PC-9 (cell line): ENCODE data around the gene SHCBP1L. TPM values are rescaled to one million over a fixed set of nuclear protein-coding genes. Genes with fewer than 3 reads are reported as not detected.

Source experiments
- BruUV-seq: library from RNA; stranded (reverse); fragments of 400-500 nt; replicated peaks from 2 replicates; lab custom pipeline; 2021; lab: Mats Ljungman, UMichigan
- CTCF ChIA-PET: fragments of 300-600 bp; sonication (Branson Sonifier 250); formaldehyde crosslinking; loops from one replicate; lab custom pipeline; 2022; ENCODE audit warnings: antibody characterized with exemption; lab: Charles Lee
- POLR2A ChIA-PET: fragments of 300-600 bp; sonication (Branson Sonifier 250); formaldehyde crosslinking; loops from one replicate; lab custom pipeline; 2022; ENCODE audit warnings: antibody characterized with exemption; ENCODE audit not compliant: unreplicated experiment; lab: Charles Lee
- DNase-seq, 2 experiments: peaks; one replicate each; pipeline versions ENCODE4 v3.0.0 to v3.0.0-alpha.2; 2015 to 2022; ENCODE audit warnings: mixed read lengths in 1 of 2
- H2AFZ ChIP-seq: fragments of 200-600 bp; sonication (generic); 2 replicates; pipeline ENCODE4 v1.8.1; 2017; ENCODE audit warnings: antibody characterized with exemption
- H3F3A ChIP-seq: fragments of 200-600 bp; sonication (generic); 2 replicates; pipeline ENCODE4 v1.8.1; 2017; ENCODE audit warnings: antibody characterized with exemption, mild to moderate bottlenecking, low read depth; ENCODE audit not compliant: insufficient read depth
- H3K27ac ChIP-seq: fragments of 200-600 bp; sonication (generic); 2 replicates; pipeline ENCODE4 v1.6.1; 2016; ENCODE audit warnings: mixed run types
- H3K27me3 ChIP-seq: fragments of 200-600 bp; sonication (generic); 2 replicates; pipeline ENCODE4 v1.6.1; 2016; ENCODE audit warnings: low read depth, mixed run types; ENCODE audit not compliant: insufficient read depth
- H3K36me3 ChIP-seq: fragments of 200-600 bp; sonication (generic); 2 replicates; pipeline ENCODE4 v1.6.1; 2016; ENCODE audit warnings: low read depth, mixed run types
- H3K4me1 ChIP-seq: fragments of 200-600 bp; sonication (generic); replicated peaks from 2 replicates; pipeline ENCODE4 v1.6.1; 2016; ENCODE audit warnings: mixed run types; ENCODE audit not compliant: insufficient read depth
- H3K4me2 ChIP-seq: fragments of 200-600 bp; sonication (generic); 2 replicates; pipeline ENCODE4 v1.6.1; 2017; ENCODE audit warnings: mixed run types
- H3K4me3 ChIP-seq: fragments of 200-600 bp; sonication (generic); 2 replicates; pipeline ENCODE4 v1.6.1; 2016; ENCODE audit warnings: mixed run types
- H3K79me2 ChIP-seq: fragments of 200-600 bp; sonication (generic); 2 replicates; pipeline ENCODE4 v1.6.1; 2017; ENCODE audit warnings: low read depth, mixed run types
- H3K9me2 ChIP-seq: fragments of 200-600 bp; sonication (generic); 2 replicates; pipeline ENCODE4 v1.8.1; 2017; ENCODE audit warnings: mild to moderate bottlenecking; ENCODE audit not compliant: insufficient read depth
- H3K9me3 ChIP-seq: fragments of 200-600 bp; sonication (generic); 2 replicates; pipeline ENCODE4 v1.8.1; 2016; ENCODE audit warnings: low read depth; ENCODE audit not compliant: insufficient read depth
- H4K20me1 ChIP-seq: fragments of 200-600 bp; sonication (generic); 2 replicates; pipeline ENCODE4 v1.8.1; 2017; ENCODE audit not compliant: insufficient read depth
- EZH2 ChIP-seq: fragments of 200-600 bp; sonication (generic); IDR thresholded peaks from 2 replicates; pipeline ENCODE4 v1.8.0; 2017; ENCODE audit warnings: antibody characterized with exemption, low read depth
- intact Hi-C: fragments of 100-400 bp; cut with micrococcal nuclease; formaldehyde crosslinking; loops from one replicate; pipeline ENCODE4 v1.10.0; 2022; ENCODE audit not compliant: unreplicated experiment
- total RNA-seq: library from RNA; stranded (reverse); gene quantifications from 2 replicates; pipeline ENCODE4 v1.2.3, GENCODE V29; 2021
- TF ChIP-seq, protein P1 (sequence below): fragments of 200-600 bp; sonication (generic); conservative IDR thresholded peaks from 2 replicates; pipeline ENCODE4 v1.6.1; 2017; ENCODE audit warnings: mixed run types, antibody characterized with exemption, mild to moderate bottlenecking, moderate library complexity

SHCBP1L gene
- total RNA-seq, 1 experiment from 2014 or later: not detected

DNA sequence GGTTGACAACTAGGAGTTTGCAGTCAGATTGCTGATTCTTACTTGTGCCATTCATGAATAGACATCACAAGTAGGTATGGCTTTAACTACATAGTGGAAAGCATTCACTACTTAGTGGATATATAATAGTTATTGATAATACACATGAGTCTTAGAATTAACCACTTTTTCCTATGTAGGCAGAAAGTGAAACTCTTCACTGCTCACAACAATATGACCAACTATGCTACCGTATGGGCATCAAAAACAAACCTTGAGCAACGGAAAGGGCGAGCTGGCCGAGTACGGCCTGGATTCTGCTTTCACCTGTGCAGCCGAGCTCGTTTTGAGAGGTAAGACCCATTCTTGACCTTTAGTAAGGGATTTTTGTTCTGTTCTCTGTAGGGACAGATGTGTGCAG lies 75.1 kb downstream of the SHCBP1L start:
- peaks cover 26% of the 10 kb centered on the region for H4K20me1 ChIP-seq
- DNase-seq: no peak
- no peak overlapping the region for H3K4me2 ChIP-seq
- TF ChIP-seq EZH2: no peak
- TF ChIP-seq, protein P1, sequence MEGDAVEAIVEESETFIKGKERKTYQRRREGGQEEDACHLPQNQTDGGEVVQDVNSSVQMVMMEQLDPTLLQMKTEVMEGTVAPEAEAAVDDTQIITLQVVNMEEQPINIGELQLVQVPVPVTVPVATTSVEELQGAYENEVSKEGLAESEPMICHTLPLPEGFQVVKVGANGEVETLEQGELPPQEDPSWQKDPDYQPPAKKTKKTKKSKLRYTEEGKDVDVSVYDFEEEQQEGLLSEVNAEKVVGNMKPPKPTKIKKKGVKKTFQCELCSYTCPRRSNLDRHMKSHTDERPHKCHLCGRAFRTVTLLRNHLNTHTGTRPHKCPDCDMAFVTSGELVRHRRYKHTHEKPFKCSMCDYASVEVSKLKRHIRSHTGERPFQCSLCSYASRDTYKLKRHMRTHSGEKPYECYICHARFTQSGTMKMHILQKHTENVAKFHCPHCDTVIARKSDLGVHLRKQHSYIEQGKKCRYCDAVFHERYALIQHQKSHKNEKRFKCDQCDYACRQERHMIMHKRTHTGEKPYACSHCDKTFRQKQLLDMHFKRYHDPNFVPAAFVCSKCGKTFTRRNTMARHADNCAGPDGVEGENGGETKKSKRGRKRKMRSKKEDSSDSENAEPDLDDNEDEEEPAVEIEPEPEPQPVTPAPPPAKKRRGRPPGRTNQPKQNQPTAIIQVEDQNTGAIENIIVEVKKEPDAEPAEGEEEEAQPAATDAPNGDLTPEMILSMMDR: no peak
- peaks cover 97% of the 10 kb centered on the region for H3K36me3 ChIP-seq
- no TSS peak for BruUV-seq
- H3F3A ChIP-seq: peaks cover 46% of the 10 kb centered on the region; the same call in 1 of the 2 replicates
- H3K79me2 ChIP-seq: 0 out of 2 replicates have a peak, but pooled peaks cover 5% of the 10 kb centered on the region
- no peaks in the 10 kb centered on the region for H3K27me3 ChIP-seq
- H3K9me3 ChIP-seq: no peaks in the 10 kb centered on the region
- POLR2A ChIA-PET: interaction anchor here (0.6 kb wide), 1 partner anchor 17 kb away, joined by 4 read pairs; no protein-coding TSS in a partner anchor
- no peaks in the 10 kb centered on the region for H3K9me2 ChIP-seq
- intact Hi-C loops: loop anchor here (10.0 kb wide), 1 partner anchor 257 kb away; no protein-coding TSS in a partner anchor
- CTCF ChIA-PET: no interaction called here
- no peak overlapping the region for H3K4me3 ChIP-seq
- H3K27ac ChIP-seq: no peak overlapping the region
- no peaks in the 10 kb centered on the region for H3K4me1 ChIP-seq
- H2AFZ ChIP-seq: no peak overlapping the region

DNA sequence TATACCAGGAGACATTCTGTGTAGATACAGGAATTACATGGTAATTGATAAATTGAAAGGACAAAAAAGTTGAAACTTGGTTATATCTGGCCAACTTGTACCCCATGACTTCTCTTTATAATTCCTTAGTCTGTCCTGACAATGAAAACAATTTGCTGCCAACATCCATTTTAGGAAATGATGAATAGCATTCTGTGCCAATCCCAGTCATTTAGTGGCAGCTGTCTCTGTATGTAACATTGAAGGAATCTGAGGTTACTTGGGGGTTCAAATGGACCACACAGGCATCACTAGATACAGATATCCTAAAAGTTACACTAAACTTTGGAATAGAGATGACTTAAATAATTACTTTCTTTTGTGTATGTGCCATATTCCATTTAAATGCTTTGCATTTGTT lies 75.6 kb downstream of the SHCBP1L start:
- H3K4me1 ChIP-seq: no peaks in the 10 kb centered on the region
- no peaks in the 10 kb centered on the region for H3K9me3 ChIP-seq
- H4K20me1 ChIP-seq: peaks cover 26% of the 10 kb centered on the region
- no peak overlapping the region for H3K4me2 ChIP-seq
- no peak overlapping the region for H3K4me3 ChIP-seq
- no peak for TF ChIP-seq EZH2
- TF ChIP-seq, protein P1: no peak
- H3K27ac ChIP-seq: no peak overlapping the region
- H3K79me2 ChIP-seq: 0 out of 2 replicates have a peak, but pooled peaks cover 5% of the 10 kb centered on the region
- BruUV-seq: no TSS peak
- H2AFZ ChIP-seq: no peak overlapping the region
- peaks cover 97% of the 10 kb centered on the region for H3K36me3 ChIP-seq
- ChIA-PET POLR2A (interaction anchor here (0.6 kb wide), 1 partner anchor 18 kb away, joined by 4 read pairs; no protein-coding TSS in a partner anchor), CTCF (no interaction called here)
- no peaks in the 10 kb centered on the region for H3K9me2 ChIP-seq
- DNase-seq: no peak
- peaks cover 46% of the 10 kb centered on the region; the same call in 1 of the 2 replicates for H3F3A ChIP-seq
- intact Hi-C loops: loop anchor here (10.0 kb wide), 1 partner anchor 257 kb away; no protein-coding TSS in a partner anchor
- no peaks in the 10 kb centered on the region for H3K27me3 ChIP-seq

DNA sequence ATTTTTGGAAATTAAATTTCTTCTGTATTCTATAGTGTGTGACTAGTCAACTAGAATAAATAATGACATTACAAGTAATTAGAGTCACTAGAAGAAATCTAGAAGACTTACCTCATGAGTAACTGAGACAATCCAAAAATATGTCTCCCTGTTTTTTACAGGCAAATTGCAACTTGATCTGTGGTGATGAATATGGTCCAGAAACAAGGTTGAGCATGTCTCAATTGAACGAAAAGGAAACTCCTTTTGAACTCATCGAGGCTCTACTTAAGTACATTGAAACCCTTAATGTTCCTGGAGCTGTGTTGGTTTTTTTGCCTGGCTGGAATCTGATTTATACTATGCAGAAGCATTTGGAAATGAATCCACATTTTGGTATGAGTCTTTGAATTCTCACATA lies 77.1 kb downstream of the SHCBP1L start:
- no peak overlapping the region for H3K4me2 ChIP-seq
- BruUV-seq: no TSS peak
- H3K4me1 ChIP-seq: no peaks in the 10 kb centered on the region
- peaks cover 36% of the 10 kb centered on the region; the same call in 1 of the 2 replicates for H3F3A ChIP-seq
- peaks cover 15% of the 10 kb centered on the region; the same call in 1 of the 2 replicates for H4K20me1 ChIP-seq
- H2AFZ ChIP-seq: no peak overlapping the region
- intact Hi-C loops: loop anchor here (10.0 kb wide), 1 partner anchor 259 kb away; no protein-coding TSS in a partner anchor
- no peak for TF ChIP-seq EZH2
- TF ChIP-seq, protein P1: no peak
- 0 out of 2 replicates have a peak, but pooled peaks cover 5% of the 10 kb centered on the region for H3K79me2 ChIP-seq
- no peaks in the 10 kb centered on the region for H3K27me3 ChIP-seq
- POLR2A ChIA-PET: interaction anchor here (0.6 kb wide), 1 partner anchor 247 kb away, joined by 3 read pairs; no protein-coding TSS in a partner anchor
- CTCF ChIA-PET: no interaction called here
- no peaks in the 10 kb centered on the region for H3K9me2 ChIP-seq
- H3K27ac ChIP-seq: no peak overlapping the region
- peaks cover 97% of the 10 kb centered on the region for H3K36me3 ChIP-seq
- no peak overlapping the region for H3K4me3 ChIP-seq
- DNase-seq: no peak
- no peaks in the 10 kb centered on the region for H3K9me3 ChIP-seq
